DOHH2 (cell line): ENCODE results near the gene ADPRM.

Experiments used
- H3F3A ChIP-seq: fragments of 200-600 bp; sonication (generic), shearing (Covaris generic); 2 replicates; pipeline ENCODE4 v1.6.0; 2016; ENCODE audit warnings: antibody characterized with exemption, mild to moderate bottlenecking; ENCODE audit not compliant: control insufficient read depth, insufficient read depth
- H3K27ac ChIP-seq: fragments of 200-600 bp; sonication (generic); 2 replicates; pipeline ENCODE4 v1.5.1; 2014; ENCODE audit warnings: low read depth, mild to moderate bottlenecking, low read length, moderate library complexity
- H3K27me3 ChIP-seq: fragments of 200-600 bp; sonication (generic); 2 replicates; pipeline ENCODE4 v1.6.1; 2014; ENCODE audit warnings: mild to moderate bottlenecking, low read length, mixed read lengths; ENCODE audit not compliant: control insufficient read depth
- H3K36me3 ChIP-seq: fragments of 200-600 bp; sonication (generic); 2 replicates; pipeline ENCODE4 v1.6.1; 2014; ENCODE audit warnings: mild to moderate bottlenecking, low read length, moderate library complexity, mixed read lengths; ENCODE audit not compliant: control insufficient read depth
- H3K4me1 ChIP-seq: fragments of 200-600 bp; sonication (generic); 2 replicates; pipeline ENCODE4 v1.6.1; 2014; ENCODE audit warnings: mild to moderate bottlenecking, low read length, mixed read lengths; ENCODE audit not compliant: control insufficient read depth
- H3K4me2 ChIP-seq: fragments of 200-600 bp; sonication (generic); 2 replicates; pipeline ENCODE4 v1.6.0; 2014; ENCODE audit warnings: mild to moderate bottlenecking, low read length, moderate library complexity
- H3K4me3 ChIP-seq: fragments of 200-600 bp; sonication (generic); 2 replicates; pipeline ENCODE4 v1.5.1; 2014; ENCODE audit warnings: mild to moderate bottlenecking, low read length, mixed read lengths
- H3K79me2 ChIP-seq: fragments of 200-600 bp; sonication (generic); 2 replicates; pipeline ENCODE4 v1.6.1; 2014; ENCODE audit warnings: mild to moderate bottlenecking, low read length, mixed read lengths; ENCODE audit not compliant: control insufficient read depth
- H3K9me2 ChIP-seq: fragments of 200-600 bp; sonication (generic); replicated peaks from 2 replicates; pipeline ENCODE4 v1.6.1; 2014; ENCODE audit warnings: mild to moderate bottlenecking, low read length, mixed read lengths; ENCODE audit not compliant: control insufficient read depth
- H3K9me3 ChIP-seq: fragments of 200-600 bp; sonication (generic); 2 replicates; pipeline ENCODE4 v1.6.1; 2014; ENCODE audit warnings: antibody characterized with exemption, low read length, mixed read lengths; ENCODE audit not compliant: control insufficient read depth, insufficient read depth
- H4K20me1 ChIP-seq: fragments of 200-600 bp; sonication (generic); 2 replicates; pipeline ENCODE4 v1.6.0; 2014; ENCODE audit warnings: low read depth, mild to moderate bottlenecking, antibody characterized with exemption, low read length, moderate library complexity; ENCODE audit not compliant: control insufficient read depth, insufficient read depth
- EZH2phosphoT487 ChIP-seq: fragments of 200-600 bp; sonication (generic); IDR thresholded peaks from 2 replicates; pipeline ENCODE4 v1.6.1; 2017; ENCODE audit warnings: borderline replicate concordance, mild to moderate bottlenecking, antibody characterized with exemption, low read length, moderate library complexity, mixed read lengths
- TF ChIP-seq, protein P1 (sequence below): fragments of 200-600 bp; sonication (generic); IDR thresholded peaks from one replicate; pipeline ENCODE4 v1.5.1; 2014; ENCODE audit warnings: antibody characterized with exemption, mild to moderate bottlenecking, low read depth, low read length; ENCODE audit not compliant: poor library complexity, severe bottlenecking

ADPRM gene

DNA sequence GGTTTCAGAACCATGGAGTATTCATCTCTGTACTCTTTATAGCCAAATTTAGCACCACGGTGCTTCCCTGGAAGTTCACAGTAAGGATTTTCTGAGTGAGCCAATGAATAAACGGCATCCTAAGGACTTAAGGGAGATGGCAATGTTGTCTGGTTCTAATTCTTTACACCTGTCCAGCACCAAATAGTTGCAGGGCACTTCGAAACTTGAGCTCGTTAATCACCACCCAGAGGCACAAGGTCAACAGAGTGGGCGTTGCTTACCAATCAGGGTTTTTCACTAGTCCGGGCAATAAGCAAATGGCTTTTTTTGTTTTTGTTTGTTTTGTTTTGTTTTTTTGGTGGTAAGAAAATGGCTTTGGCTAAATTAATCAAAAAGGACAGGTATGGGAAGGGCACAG, 60.7 kb downstream of the ADPRM start:
- H3K79me2 ChIP-seq: no peaks in the 10 kb centered on the region

More for the DNA sequence above, 60.7 kb downstream of the ADPRM start:
- Histone ChIP-seq H3K9me2 (no peaks in the 10 kb centered on the region), H3F3A (no peaks in the 10 kb centered on the region), H3K4me3 (no peak overlapping the region), H3K27ac (no peak overlapping the region), H3K27me3 (no peaks in the 10 kb centered on the region), H3K36me3 (no peaks in the 10 kb centered on the region), H4K20me1 (no peaks in the 10 kb centered on the region), H3K4me1 (no peaks in the 10 kb centered on the region), H3K4me2 (no peak overlapping the region), H3K9me3 (no peaks in the 10 kb centered on the region)
- no peak for TF ChIP-seq EZH2phosphoT487
- TF ChIP-seq, protein P1, sequence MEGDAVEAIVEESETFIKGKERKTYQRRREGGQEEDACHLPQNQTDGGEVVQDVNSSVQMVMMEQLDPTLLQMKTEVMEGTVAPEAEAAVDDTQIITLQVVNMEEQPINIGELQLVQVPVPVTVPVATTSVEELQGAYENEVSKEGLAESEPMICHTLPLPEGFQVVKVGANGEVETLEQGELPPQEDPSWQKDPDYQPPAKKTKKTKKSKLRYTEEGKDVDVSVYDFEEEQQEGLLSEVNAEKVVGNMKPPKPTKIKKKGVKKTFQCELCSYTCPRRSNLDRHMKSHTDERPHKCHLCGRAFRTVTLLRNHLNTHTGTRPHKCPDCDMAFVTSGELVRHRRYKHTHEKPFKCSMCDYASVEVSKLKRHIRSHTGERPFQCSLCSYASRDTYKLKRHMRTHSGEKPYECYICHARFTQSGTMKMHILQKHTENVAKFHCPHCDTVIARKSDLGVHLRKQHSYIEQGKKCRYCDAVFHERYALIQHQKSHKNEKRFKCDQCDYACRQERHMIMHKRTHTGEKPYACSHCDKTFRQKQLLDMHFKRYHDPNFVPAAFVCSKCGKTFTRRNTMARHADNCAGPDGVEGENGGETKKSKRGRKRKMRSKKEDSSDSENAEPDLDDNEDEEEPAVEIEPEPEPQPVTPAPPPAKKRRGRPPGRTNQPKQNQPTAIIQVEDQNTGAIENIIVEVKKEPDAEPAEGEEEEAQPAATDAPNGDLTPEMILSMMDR: no peak
